Epithelial cell of proximal tubule (primary cell): ENCODE data around the gene FGF2. TPM values are rescaled to one million over a fixed set of nuclear protein-coding genes. Genes with fewer than 3 reads are reported as not detected.

Experiments used
- DNase-seq: peaks from one replicate; pipeline ENCODE4 v3.0.0-alpha.2; 2011; ENCODE audit warnings: low read depth
- H3K4me3 ChIP-seq: 2 replicates; pipeline ENCODE4 v1.5.1; 2011; ENCODE audit warnings: low read depth, mild to moderate bottlenecking, low read length
- CTCF ChIP-seq: conservative IDR thresholded peaks from 2 replicates; pipeline ENCODE4 v1.5.1; 2012; ENCODE audit warnings: low read depth, mild to moderate bottlenecking, low read length
- total RNA-seq: library from RNA; depleted of rRNA; stranded (reverse); fragments of >200 nt; gene quantifications from 2 replicates; pipeline ENCODE4 v1.2.3, GENCODE V29; 2015

The FGF2 gene
- total RNA-seq, 1 donor from 2014 or later, result 11.4 TPM

GRCh38 chr4:122875949-122876348, 49.3 kb downstream of the FGF2 start:
- H3K4me3 ChIP-seq, result no peak overlapping the region
- DNase-seq, result no peak
- no peak for TF ChIP-seq CTCF

GRCh38 chr4:122876456-122876855, 49.8 kb downstream of the FGF2 start:
- H3K4me3 ChIP-seq, result no peak overlapping the region
- no peak for TF ChIP-seq CTCF
- no peak for DNase-seq

GRCh38 chr4:122879001-122879400, 52.4 kb downstream of the FGF2 start:
- no peak for DNase-seq

GRCh38 chr4:122882857-122883735, 56.5 kb downstream of the FGF2 start:
- no peak overlapping the region for H3K4me3 ChIP-seq
- no peak for TF ChIP-seq CTCF
- DNase-seq, result no peak

More at GRCh38 chr4:122879001-122879400, 52.4 kb downstream of the FGF2 start:
- TF ChIP-seq CTCF, result no peak
- H3K4me3 ChIP-seq, result no peak overlapping the region

- no peak for DNase-seq
- TF ChIP-seq CTCF, result no peak
- H3K4me3 ChIP-seq, result no peak overlapping the region
These were observed 57.9 kb downstream of the FGF2 start for GRCh38 chr4:122884499-122884898.

GRCh38 chr4:122889726-122890125, 63.1 kb downstream of the FGF2 start:
- TF ChIP-seq CTCF, result no peak
- no peak overlapping the region for H3K4me3 ChIP-seq

More at GRCh38 chr4:122889726-122890125, 63.1 kb downstream of the FGF2 start:
- DNase-seq, result no peak
